ENCODE measurements around the gene GALNT2. TPM values are rescaled to one million over a fixed set of nuclear protein-coding genes. Genes with fewer than 3 reads are reported as not detected.

The GALNT2 gene
- total and polyA plus RNA-seq, 2 donors (not counting 1 experiment from before 2014, with no cell fraction given), result 19.0 to 184 TPM

DNA sequence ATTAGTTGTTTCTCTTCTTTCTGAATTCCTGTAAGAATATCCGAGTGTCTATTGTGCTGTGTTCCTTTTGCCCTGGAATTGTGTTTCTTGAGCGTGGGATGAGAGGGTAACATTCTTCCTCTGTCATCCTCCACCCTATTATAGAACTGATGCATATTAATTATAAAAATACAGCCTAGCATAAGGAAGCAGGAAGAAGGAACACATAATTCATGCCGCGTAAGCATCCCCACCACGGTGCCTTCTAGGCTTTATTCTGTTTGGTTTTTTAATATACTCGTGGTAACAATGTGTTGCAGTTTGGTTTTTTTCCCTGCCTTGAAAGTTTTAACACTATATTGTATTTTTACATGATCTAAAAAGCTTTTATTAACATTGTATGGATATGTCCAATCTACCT, 65.7 kb downstream of the GALNT2 start:
- POLR2A ChIA-PET, result interaction anchor here (0.7 kb wide), 1 partner anchor 547 kb away, joined by 3 read pairs; no protein-coding TSS in a partner anchor
- 0% methylated on average over 1 of the region's 6 CpGs for WGBS (ENCODE audit: insufficient coverage)
- H3K9me3 ChIP-seq (ENCODE audit: control extremely low read depth in 1 of 3, control insufficient read depth in 2 of 3, insufficient read depth in 1 of 3, low read length in 2 of 3), result no peaks in the 10 kb centered on the region
- H3K36me3 ChIP-seq (replicated peaks in 1 of 2; ENCODE audit: control extremely low read depth in 1 of 2, control insufficient read depth in 1 of 2, extremely low read depth in 1 of 2, insufficient read depth in 2 of 2, low read length in 1 of 2), result no peaks in the 10 kb centered on the region
- Mint-ChIP-seq H3K9me3 (ENCODE audit: insufficient read depth) (no peaks in the 10 kb centered on the region), H3K27ac (peak overlapping the region; percentile 21), H3K4me1 (peaks cover 46% of the 10 kb centered on the region), H3K4me3 (no peak overlapping the region), H3K27me3 (no peaks in the 10 kb centered on the region)
- no peak overlapping the region for H2AFZ ChIP-seq (ENCODE audit: insufficient read depth, low read depth, low read length, poor library complexity, severe bottlenecking)
- TF ChIP-seq EZH2 (IDR thresholded peaks at IDR 0.05; ENCODE audit: borderline replicate concordance, insufficient read depth, low read depth, low read length, poor library complexity, severe bottlenecking), result no peak
- TF ChIP-seq, protein P1, sequence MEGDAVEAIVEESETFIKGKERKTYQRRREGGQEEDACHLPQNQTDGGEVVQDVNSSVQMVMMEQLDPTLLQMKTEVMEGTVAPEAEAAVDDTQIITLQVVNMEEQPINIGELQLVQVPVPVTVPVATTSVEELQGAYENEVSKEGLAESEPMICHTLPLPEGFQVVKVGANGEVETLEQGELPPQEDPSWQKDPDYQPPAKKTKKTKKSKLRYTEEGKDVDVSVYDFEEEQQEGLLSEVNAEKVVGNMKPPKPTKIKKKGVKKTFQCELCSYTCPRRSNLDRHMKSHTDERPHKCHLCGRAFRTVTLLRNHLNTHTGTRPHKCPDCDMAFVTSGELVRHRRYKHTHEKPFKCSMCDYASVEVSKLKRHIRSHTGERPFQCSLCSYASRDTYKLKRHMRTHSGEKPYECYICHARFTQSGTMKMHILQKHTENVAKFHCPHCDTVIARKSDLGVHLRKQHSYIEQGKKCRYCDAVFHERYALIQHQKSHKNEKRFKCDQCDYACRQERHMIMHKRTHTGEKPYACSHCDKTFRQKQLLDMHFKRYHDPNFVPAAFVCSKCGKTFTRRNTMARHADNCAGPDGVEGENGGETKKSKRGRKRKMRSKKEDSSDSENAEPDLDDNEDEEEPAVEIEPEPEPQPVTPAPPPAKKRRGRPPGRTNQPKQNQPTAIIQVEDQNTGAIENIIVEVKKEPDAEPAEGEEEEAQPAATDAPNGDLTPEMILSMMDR (IDR thresholded peaks at IDR 0.05), result no peak
- intact Hi-C loops (cut with micrococcal nuclease), result no loop called here
- H3K27me3 ChIP-seq (replicated peaks in 1 of 4; ENCODE audit: control extremely low read depth in 1 of 4, control insufficient read depth in 3 of 4, insufficient read depth in 4 of 4, low read length in 3 of 4), result no peaks in the 10 kb centered on the region
- H3K4me2 ChIP-seq (replicated peaks; ENCODE audit: low read depth, low read length, poor library complexity, severe bottlenecking), result no peak overlapping the region
- peaks cover 94% of the 10 kb centered on the region for H3K79me2 ChIP-seq (ENCODE audit: control insufficient read depth, insufficient read depth, low read length)
- no peak overlapping the region for H3K4me3 ChIP-seq (ENCODE audit: control extremely low read depth in 1 of 5, extremely low read depth in 1 of 5, insufficient read depth in 1 of 5, low read depth in 2 of 5, low read length in 4 of 5)
- ATAC-seq (ENCODE audit: low read depth) (no peak), DNase-seq (no peak)
- H4K20me1 ChIP-seq (ENCODE audit: control insufficient read depth, insufficient read depth, low read length, poor library complexity, severe bottlenecking), result peaks cover 14% of the 10 kb centered on the region
- peaks cover 3 to 5% of the 10 kb centered on the region in 2 donors for H3K4me1 ChIP-seq (ENCODE audit: control insufficient read depth in 2 of 2, insufficient read depth in 2 of 2, low read length in 2 of 2)
- CTCF ChIA-PET, result no interaction called here
- no peak overlapping the region for H3K27ac ChIP-seq (ENCODE audit: low read length in 2 of 2)
- no peak overlapping the region for H3K9ac ChIP-seq (ENCODE audit: low read length)

DNA sequence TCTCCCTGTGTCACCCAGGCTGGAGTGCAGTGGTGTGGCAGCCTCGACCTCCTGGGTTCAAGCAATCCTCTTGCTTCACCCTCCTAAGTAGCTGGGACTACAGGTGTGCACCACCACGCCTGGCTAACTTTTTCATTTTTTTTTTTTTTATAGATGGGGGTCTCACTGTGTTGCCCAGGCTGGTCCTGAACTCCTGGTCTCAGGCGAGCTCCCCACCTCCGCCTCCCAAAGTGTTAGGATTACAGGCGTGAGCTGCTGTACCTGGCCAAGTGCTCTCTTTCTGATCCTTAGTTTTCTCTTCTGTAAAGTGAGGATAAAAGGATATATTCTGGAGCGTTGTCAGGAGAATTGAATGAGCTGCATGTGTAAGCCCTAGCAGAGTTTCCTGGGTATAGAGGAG, 68.7 kb downstream of the GALNT2 start:
- no peak overlapping the region for H3K4me2 ChIP-seq (replicated peaks; ENCODE audit: low read depth, low read length, poor library complexity, severe bottlenecking)
- no peak overlapping the region for H2AFZ ChIP-seq (ENCODE audit: insufficient read depth, low read depth, low read length, poor library complexity, severe bottlenecking)
- no peaks in the 10 kb centered on the region for H3K36me3 ChIP-seq (replicated peaks in 1 of 2; ENCODE audit: control extremely low read depth in 1 of 2, control insufficient read depth in 1 of 2, extremely low read depth in 1 of 2, insufficient read depth in 2 of 2, low read length in 1 of 2)
- H4K20me1 ChIP-seq (ENCODE audit: control insufficient read depth, insufficient read depth, low read length, poor library complexity, severe bottlenecking), result peaks cover 14% of the 10 kb centered on the region
- no peaks in the 10 kb centered on the region for H3K27me3 ChIP-seq (replicated peaks in 1 of 4; ENCODE audit: control extremely low read depth in 1 of 4, control insufficient read depth in 3 of 4, insufficient read depth in 4 of 4, low read length in 3 of 4)
- Mint-ChIP-seq H3K27me3 (no peaks in the 10 kb centered on the region), H3K27ac (no peak overlapping the region), H3K9me3 (ENCODE audit: insufficient read depth) (no peaks in the 10 kb centered on the region), H3K4me1 (peaks cover 42% of the 10 kb centered on the region), H3K4me3 (no peak overlapping the region)
- no peak for DNase-seq
- TF ChIP-seq EZH2 (IDR thresholded peaks at IDR 0.05; ENCODE audit: borderline replicate concordance, insufficient read depth, low read depth, low read length, poor library complexity, severe bottlenecking), result no peak
- TF ChIP-seq, protein P1 (IDR thresholded peaks at IDR 0.05), result no peak
- H3K4me1 ChIP-seq (ENCODE audit: control insufficient read depth in 2 of 2, insufficient read depth in 2 of 2, low read length in 2 of 2), result peaks cover 0 to 5% of the 10 kb centered on the region in 2 donors
- no peak overlapping the region for H3K27ac ChIP-seq (ENCODE audit: low read length in 2 of 2)
- 97% methylated on average over 3 of the region's 6 CpGs for WGBS (ENCODE audit: insufficient coverage)
- intact Hi-C loops (cut with micrococcal nuclease), result no loop called here
- ChIA-PET POLR2A (no interaction called here), CTCF (no interaction called here)
- H3K9ac ChIP-seq (ENCODE audit: low read length), result no peak overlapping the region
- no peak overlapping the region for H3K4me3 ChIP-seq (ENCODE audit: control extremely low read depth in 1 of 5, extremely low read depth in 1 of 5, insufficient read depth in 1 of 5, low read depth in 2 of 5, low read length in 4 of 5)
- H3K79me2 ChIP-seq (ENCODE audit: control insufficient read depth, insufficient read depth, low read length), result peaks cover 94% of the 10 kb centered on the region
- ATAC-seq (ENCODE audit: low read depth), result no peak
- H3K9me3 ChIP-seq (ENCODE audit: control extremely low read depth in 1 of 3, control insufficient read depth in 2 of 3, insufficient read depth in 1 of 3, low read length in 2 of 3), result no peaks in the 10 kb centered on the region
